Ovary (tissue), 3 donors: Measurements from ENCODE around the gene PRC1.

Experiments
- CTCF ChIP-seq, 3 donors: fragments of 450-650 bp in 2 of 3; fragments of 200-600 bp in 1 of 3; IDR thresholded peaks; one replicate each; pipeline versions ENCODE4 v1.5.1 to v1.8.0; 2016 to 2022; ENCODE audit warnings: antibody characterized with exemption in 3 of 3, mild to moderate bottlenecking in 1 of 3
- EP300 ChIP-seq: sonication (generic); formaldehyde crosslinking; IDR thresholded peaks from one replicate; pipeline ENCODE4 v1.6.1; 2017; ENCODE audit warnings: antibody characterized with exemption
- POLR2A ChIP-seq: fragments of 450-650 bp; IDR thresholded peaks from one replicate; pipeline ENCODE4 v1.6.1; 2017; ENCODE audit warnings: antibody characterized with exemption, mild to moderate bottlenecking, moderate library complexity
- donor health status: DM: no; HTN: no; CAD: no.

GRCh38 chr15:90988296-90988695 is 6.0 kb downstream of the PRC1 start:
- TF ChIP-seq CTCF (IDR thresholded peaks at IDR 0.05) (no peak), EP300 (no peak), POLR2A (no peak)
